ENCODE results near the gene MTFMT.
A peak's percentile ranks its signal among the peaks of the same experiment; 100 is the strongest.

MTFMT gene

DNA sequence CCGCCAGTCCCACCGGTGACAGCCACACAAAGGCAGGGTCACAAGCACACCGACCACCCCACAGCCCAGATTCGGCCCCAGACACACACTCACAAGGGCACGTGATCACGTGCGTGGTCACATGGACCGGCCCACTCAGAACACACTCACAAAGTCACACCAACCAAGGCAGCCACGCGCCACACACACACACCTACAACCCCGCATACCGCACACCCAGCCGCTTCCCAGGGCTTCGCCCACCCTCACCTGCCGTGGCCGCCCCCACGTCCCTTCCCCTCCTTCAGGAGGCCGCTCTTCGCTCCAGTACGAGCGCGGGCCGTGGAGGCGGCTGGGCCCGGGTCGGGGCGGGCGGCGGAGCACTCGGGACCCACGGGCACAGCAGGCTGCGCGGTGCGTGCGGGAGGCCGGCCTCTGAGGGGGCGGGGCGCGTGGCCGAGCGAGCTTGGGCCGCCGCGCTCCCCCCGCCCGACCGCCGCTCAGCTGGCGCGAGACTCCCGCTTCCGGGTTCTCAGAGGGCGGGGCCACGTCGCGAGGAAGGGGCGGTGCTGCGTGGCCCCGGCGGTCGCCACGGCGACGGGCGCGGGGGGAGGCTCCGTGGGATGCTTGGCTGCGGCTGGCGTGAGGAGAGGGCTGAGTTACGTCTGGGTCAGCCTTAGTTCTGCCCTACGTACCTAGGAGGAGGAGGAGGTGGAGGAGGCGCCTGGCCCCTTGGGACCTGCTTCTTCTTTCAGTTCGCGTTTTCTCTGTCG is 39.8 kb downstream of the MTFMT start, which contains the start of gene SPG21:
SPG21 (minus strand) TSS at position 499 of the 752 bp plus-strand sequence. CDS start 6,345 bp downstream, outside the sequence.
- peak; percentile 95 for ATAC-seq
- no peak for TF ChIP-seq RARB (CRISPR knock-in tag; IDR thresholded peaks at IDR 0.05)
- 0 out of 2 replicates have a peak, but pooled peaks have one; percentile 18 for TF ChIP-seq ZFP3 (CRISPR knock-in tag; IDR thresholded peaks at IDR 0.05)
- TF ChIP-seq, protein P1, sequence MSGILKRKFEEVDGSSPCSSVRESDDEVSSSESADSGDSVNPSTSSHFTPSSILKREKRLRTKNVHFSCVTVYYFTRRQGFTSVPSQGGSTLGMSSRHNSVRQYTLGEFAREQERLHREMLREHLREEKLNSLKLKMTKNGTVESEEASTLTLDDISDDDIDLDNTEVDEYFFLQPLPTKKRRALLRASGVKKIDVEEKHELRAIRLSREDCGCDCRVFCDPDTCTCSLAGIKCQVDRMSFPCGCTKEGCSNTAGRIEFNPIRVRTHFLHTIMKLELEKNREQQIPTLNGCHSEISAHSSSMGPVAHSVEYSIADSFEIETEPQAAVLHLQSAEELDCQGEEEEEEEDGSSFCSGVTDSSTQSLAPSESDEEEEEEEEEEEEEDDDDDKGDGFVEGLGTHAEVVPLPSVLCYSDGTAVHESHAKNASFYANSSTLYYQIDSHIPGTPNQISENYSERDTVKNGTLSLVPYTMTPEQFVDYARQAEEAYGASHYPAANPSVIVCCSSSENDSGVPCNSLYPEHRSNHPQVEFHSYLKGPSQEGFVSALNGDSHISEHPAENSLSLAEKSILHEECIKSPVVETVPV (CRISPR knock-in tag; IDR thresholded peaks at IDR 0.05) = no peak
- TF ChIP-seq, protein P2, sequence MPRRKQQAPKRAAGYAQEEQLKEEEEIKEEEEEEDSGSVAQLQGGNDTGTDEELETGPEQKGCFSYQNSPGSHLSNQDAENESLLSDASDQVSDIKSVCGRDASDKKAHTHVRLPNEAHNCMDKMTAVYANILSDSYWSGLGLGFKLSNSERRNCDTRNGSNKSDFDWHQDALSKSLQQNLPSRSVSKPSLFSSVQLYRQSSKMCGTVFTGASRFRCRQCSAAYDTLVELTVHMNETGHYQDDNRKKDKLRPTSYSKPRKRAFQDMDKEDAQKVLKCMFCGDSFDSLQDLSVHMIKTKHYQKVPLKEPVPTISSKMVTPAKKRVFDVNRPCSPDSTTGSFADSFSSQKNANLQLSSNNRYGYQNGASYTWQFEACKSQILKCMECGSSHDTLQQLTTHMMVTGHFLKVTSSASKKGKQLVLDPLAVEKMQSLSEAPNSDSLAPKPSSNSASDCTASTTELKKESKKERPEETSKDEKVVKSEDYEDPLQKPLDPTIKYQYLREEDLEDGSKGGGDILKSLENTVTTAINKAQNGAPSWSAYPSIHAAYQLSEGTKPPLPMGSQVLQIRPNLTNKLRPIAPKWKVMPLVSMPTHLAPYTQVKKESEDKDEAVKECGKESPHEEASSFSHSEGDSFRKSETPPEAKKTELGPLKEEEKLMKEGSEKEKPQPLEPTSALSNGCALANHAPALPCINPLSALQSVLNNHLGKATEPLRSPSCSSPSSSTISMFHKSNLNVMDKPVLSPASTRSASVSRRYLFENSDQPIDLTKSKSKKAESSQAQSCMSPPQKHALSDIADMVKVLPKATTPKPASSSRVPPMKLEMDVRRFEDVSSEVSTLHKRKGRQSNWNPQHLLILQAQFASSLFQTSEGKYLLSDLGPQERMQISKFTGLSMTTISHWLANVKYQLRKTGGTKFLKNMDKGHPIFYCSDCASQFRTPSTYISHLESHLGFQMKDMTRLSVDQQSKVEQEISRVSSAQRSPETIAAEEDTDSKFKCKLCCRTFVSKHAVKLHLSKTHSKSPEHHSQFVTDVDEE (CRISPR knock-in tag; IDR thresholded peaks at IDR 0.05) = peak; percentile 46; the same call in 1 of the 2 replicates
- TF ChIP-seq ISL1 (CRISPR knock-in tag; IDR thresholded peaks at IDR 0.05) = no peak
- TF ChIP-seq BACH2 (CRISPR knock-in tag; IDR thresholded peaks at IDR 0.05; ENCODE audit: borderline replicate concordance) = no peak
- no peak for TF ChIP-seq ZNF70 (CRISPR knock-in tag; IDR thresholded peaks at IDR 0.05)
- no peak for TF ChIP-seq ZNF565 (CRISPR knock-in tag; conservative IDR thresholded peaks at IDR 0.05; ENCODE audit: low read depth)
- TF ChIP-seq, protein P3, sequence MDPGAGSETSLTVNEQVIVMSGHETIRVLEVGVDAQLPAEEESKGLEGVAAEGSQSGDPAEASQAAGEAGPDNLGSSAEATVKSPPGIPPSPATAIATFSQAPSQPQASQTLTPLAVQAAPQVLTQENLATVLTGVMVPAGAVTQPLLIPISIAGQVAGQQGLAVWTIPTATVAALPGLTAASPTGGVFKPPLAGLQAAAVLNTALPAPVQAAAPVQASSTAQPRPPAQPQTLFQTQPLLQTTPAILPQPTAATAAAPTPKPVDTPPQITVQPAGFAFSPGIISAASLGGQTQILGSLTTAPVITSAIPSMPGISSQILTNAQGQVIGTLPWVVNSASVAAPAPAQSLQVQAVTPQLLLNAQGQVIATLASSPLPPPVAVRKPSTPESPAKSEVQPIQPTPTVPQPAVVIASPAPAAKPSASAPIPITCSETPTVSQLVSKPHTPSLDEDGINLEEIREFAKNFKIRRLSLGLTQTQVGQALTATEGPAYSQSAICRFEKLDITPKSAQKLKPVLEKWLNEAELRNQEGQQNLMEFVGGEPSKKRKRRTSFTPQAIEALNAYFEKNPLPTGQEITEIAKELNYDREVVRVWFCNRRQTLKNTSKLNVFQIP (CRISPR knock-in tag; IDR thresholded peaks at IDR 0.05; ENCODE audit: borderline replicate concordance, low read depth) = no peak
- TF ChIP-seq, protein P4, sequence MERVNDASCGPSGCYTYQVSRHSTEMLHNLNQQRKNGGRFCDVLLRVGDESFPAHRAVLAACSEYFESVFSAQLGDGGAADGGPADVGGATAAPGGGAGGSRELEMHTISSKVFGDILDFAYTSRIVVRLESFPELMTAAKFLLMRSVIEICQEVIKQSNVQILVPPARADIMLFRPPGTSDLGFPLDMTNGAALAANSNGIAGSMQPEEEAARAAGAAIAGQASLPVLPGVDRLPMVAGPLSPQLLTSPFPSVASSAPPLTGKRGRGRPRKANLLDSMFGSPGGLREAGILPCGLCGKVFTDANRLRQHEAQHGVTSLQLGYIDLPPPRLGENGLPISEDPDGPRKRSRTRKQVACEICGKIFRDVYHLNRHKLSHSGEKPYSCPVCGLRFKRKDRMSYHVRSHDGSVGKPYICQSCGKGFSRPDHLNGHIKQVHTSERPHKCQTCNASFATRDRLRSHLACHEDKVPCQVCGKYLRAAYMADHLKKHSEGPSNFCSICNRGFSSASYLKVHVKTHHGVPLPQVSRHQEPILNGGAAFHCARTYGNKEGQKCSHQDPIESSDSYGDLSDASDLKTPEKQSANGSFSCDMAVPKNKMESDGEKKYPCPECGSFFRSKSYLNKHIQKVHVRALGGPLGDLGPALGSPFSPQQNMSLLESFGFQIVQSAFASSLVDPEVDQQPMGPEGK (CRISPR knock-in tag; IDR thresholded peaks at IDR 0.05; ENCODE audit: borderline replicate concordance) = no peak
- TF ChIP-seq CSDC2 (CRISPR knock-in tag; IDR thresholded peaks at IDR 0.05) = no peak
- no peak for TF ChIP-seq ZNF8 (CRISPR knock-in tag; IDR thresholded peaks at IDR 0.05)
- no peak for TF ChIP-seq ZC3H10 (CRISPR knock-in tag; IDR thresholded peaks at IDR 0.05)
- 0 out of 2 replicates have a peak, but pooled peaks have one; percentile 35 for TF ChIP-seq GLIS3 (CRISPR knock-in tag; IDR thresholded peaks at IDR 0.05)
- no peak for TF ChIP-seq TOX (CRISPR knock-in tag; IDR thresholded peaks at IDR 0.05; ENCODE audit: borderline replicate concordance)
- TF ChIP-seq ESRRG (CRISPR knock-in tag; IDR thresholded peaks at IDR 0.05) = no peak
- TF ChIP-seq TCF4 (CRISPR knock-in tag; IDR thresholded peaks at IDR 0.05; ENCODE audit: borderline replicate concordance) = no peak
- no peak for TF ChIP-seq OSR1 (CRISPR knock-in tag; IDR thresholded peaks at IDR 0.05)
- TF ChIP-seq, protein P5, sequence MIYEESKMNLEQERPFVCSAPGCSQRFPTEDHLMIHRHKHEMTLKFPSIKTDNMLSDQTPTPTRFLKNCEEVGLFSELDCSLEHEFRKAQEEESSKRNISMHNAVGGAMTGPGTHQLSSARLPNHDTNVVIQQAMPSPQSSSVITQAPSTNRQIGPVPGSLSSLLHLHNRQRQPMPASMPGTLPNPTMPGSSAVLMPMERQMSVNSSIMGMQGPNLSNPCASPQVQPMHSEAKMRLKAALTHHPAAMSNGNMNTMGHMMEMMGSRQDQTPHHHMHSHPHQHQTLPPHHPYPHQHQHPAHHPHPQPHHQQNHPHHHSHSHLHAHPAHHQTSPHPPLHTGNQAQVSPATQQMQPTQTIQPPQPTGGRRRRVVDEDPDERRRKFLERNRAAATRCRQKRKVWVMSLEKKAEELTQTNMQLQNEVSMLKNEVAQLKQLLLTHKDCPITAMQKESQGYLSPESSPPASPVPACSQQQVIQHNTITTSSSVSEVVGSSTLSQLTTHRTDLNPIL (CRISPR knock-in tag; IDR thresholded peaks at IDR 0.05; ENCODE audit: low read depth) = no peak

DNA sequence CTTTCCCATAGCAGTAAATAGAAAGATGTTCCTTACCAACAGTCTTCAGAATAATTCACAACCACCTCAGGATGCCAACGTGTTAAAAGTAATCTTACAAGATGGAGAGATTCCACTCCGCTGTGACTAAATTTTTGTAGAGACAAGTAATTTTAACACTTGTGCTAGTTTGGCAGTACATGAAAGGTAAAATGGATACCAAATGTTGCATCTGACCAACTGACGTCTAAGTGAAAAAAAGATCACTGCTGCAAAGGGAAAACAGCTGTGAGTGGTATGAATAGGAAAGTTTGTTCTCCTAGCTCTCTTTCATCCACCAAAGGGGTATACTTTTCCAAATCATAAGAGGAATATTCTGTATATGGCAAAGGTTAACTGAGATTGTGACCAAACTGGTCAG is 42.3 kb downstream of the MTFMT start:
- no peak for ATAC-seq
- TF ChIP-seq RARB (CRISPR knock-in tag; IDR thresholded peaks at IDR 0.05) (no peak), SNAI2 (CRISPR knock-in tag; IDR thresholded peaks at IDR 0.05) (no peak), TCF4 (CRISPR knock-in tag; IDR thresholded peaks at IDR 0.05; ENCODE audit: borderline replicate concordance) (no peak), ZNF8 (CRISPR knock-in tag; IDR thresholded peaks at IDR 0.05) (no peak), ZFP30 (CRISPR knock-in tag; IDR thresholded peaks at IDR 0.05) (no peak), ZNF565 (CRISPR knock-in tag; conservative IDR thresholded peaks at IDR 0.05; ENCODE audit: low read depth) (no peak), BACH2 (CRISPR knock-in tag; IDR thresholded peaks at IDR 0.05; ENCODE audit: borderline replicate concordance) (no peak), OSR1 (CRISPR knock-in tag; IDR thresholded peaks at IDR 0.05) (no peak), ZC3H10 (CRISPR knock-in tag; IDR thresholded peaks at IDR 0.05) (no peak)
- TF ChIP-seq, protein P4 (CRISPR knock-in tag; IDR thresholded peaks at IDR 0.05; ENCODE audit: borderline replicate concordance) = no peak
- TF ChIP-seq, protein P2 (CRISPR knock-in tag; IDR thresholded peaks at IDR 0.05) = no peak
- TF ChIP-seq, protein P1 (CRISPR knock-in tag; IDR thresholded peaks at IDR 0.05) = no peak

Measured in SK-N-SH treated with all-trans-retinoic acid at 6 μM for 48 hours (cell line).